Measurements from ENCODE around the gene TMEM218. TPM values are rescaled to one million over a fixed set of nuclear protein-coding genes. Genes with fewer than 3 reads are reported as not detected.

TMEM218 gene
- total and polyA plus RNA-seq, 2 experiments from 2014 or later, result 30.1 to 44.9 TPM

- Histone ChIP-seq H4K20me1 (ENCODE audit: insufficient read depth) (no peaks in the 10 kb centered on the region), H3K36me3 (ENCODE audit: low read depth) (no peaks in the 10 kb centered on the region), H3K4me3 (no peak overlapping the region), H3K9me3 (ENCODE audit: low read depth) (no peaks in the 10 kb centered on the region), H3K79me2 (ENCODE audit: insufficient read depth) (no peaks in the 10 kb centered on the region), H3K27ac (no peak overlapping the region), H3F3A (ENCODE audit: insufficient read depth) (no peaks in the 10 kb centered on the region), H3K9me2 (ENCODE audit: insufficient read depth) (no peaks in the 10 kb centered on the region), H3K9ac (no peak overlapping the region), H3K4me2 (ENCODE audit: unreplicated experiment) (no peak overlapping the region), H2AFZ (0 out of 2 replicates have a peak overlapping the region, but pooled peaks have one; percentile 38), H3K4me1 (ENCODE audit: insufficient read depth) (no peaks in the 10 kb centered on the region), H3K27me3 (replicated peaks; ENCODE audit: insufficient read depth) (no peaks in the 10 kb centered on the region; the same call in 1 of the 2 replicates)
- TF ChIP-seq EZH2 (IDR thresholded peaks at IDR 0.05; ENCODE audit: insufficient read depth, poor library complexity, severe bottlenecking), result no peak
- TF ChIP-seq EZH2phosphoT487 (IDR thresholded peaks at IDR 0.05; ENCODE audit: insufficient read depth, low read depth), result no peak
- DNase-seq, result peak; percentile 51
- WGBS, 2 experiments (ENCODE audit: low coverage in 1 of 2, low lambda C conversion rate in 2 of 2, missing lambda C conversion rate in 2 of 2), result 34 to 36% methylated on average over 18 of the region's 18 CpGs
- in situ Hi-C loops (cut with MboI), result loop anchor here (10.0 kb wide), 1 partner anchor 167 kb away; no protein-coding TSS in a partner anchor
Observed at GRCh38 chr11:125141686-125142535, 30.5 kb upstream of the TMEM218 start.

DNA sequence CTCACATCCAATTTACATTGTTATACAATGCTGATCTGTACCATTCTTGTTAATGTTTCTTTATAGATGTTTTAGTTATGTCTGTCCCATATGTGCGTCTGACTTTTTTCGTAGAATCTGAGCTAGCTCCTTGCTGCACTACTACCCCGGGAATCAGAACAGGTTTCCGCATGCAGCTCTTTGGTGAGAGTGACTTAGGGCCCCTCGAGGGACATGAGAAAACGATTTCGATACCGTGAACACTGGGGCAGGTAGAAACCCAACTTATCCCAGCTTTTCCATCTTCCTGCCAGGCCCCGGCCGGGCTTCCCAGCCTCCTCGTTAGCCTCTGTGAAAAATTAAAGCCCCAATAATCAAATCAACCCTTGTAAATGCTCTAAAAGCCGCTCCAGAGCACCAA is 29.8 kb upstream of the TMEM218 start:
- peaks cover under 1% of the 10 kb centered on the region; the same call in 1 of the 2 replicates for H3K27me3 ChIP-seq (replicated peaks; ENCODE audit: insufficient read depth)
- in situ Hi-C loops (cut with MboI), result loop anchor here (10.0 kb wide), 1 partner anchor 166 kb away; no protein-coding TSS in a partner anchor
- H4K20me1 ChIP-seq (ENCODE audit: insufficient read depth), result no peaks in the 10 kb centered on the region
- no peaks in the 10 kb centered on the region for H3K9me2 ChIP-seq (ENCODE audit: insufficient read depth)
- H3K9ac ChIP-seq, result no peak overlapping the region
- WGBS, 2 experiments (ENCODE audit: low coverage in 1 of 2, low lambda C conversion rate in 2 of 2, missing lambda C conversion rate in 2 of 2), result 63 to 71% methylated on average over 12 of the region's 12 CpGs
- H3K4me1 ChIP-seq (ENCODE audit: insufficient read depth), result no peaks in the 10 kb centered on the region
- no peak overlapping the region for H3K4me2 ChIP-seq (ENCODE audit: unreplicated experiment)
- H3K79me2 ChIP-seq (ENCODE audit: insufficient read depth), result no peaks in the 10 kb centered on the region
- no peaks in the 10 kb centered on the region for H3F3A ChIP-seq (ENCODE audit: insufficient read depth)
- no peak overlapping the region for H2AFZ ChIP-seq
- H3K4me3 ChIP-seq, result no peak overlapping the region
- no peaks in the 10 kb centered on the region for H3K36me3 ChIP-seq (ENCODE audit: low read depth)
- DNase-seq, result no peak
- TF ChIP-seq EZH2phosphoT487 (IDR thresholded peaks at IDR 0.05; ENCODE audit: insufficient read depth, low read depth), result no peak
- no peak for TF ChIP-seq EZH2 (IDR thresholded peaks at IDR 0.05; ENCODE audit: insufficient read depth, poor library complexity, severe bottlenecking)
- no peaks in the 10 kb centered on the region for H3K9me3 ChIP-seq (ENCODE audit: low read depth)
- H3K27ac ChIP-seq, result no peak overlapping the region

- Histone ChIP-seq H3K27ac (no peak overlapping the region), H4K20me1 (ENCODE audit: insufficient read depth) (no peaks in the 10 kb centered on the region), H3F3A (ENCODE audit: insufficient read depth) (no peaks in the 10 kb centered on the region), H3K4me1 (ENCODE audit: insufficient read depth) (no peaks in the 10 kb centered on the region), H3K4me2 (ENCODE audit: unreplicated experiment) (no peak overlapping the region), H3K27me3 (replicated peaks; ENCODE audit: insufficient read depth) (peaks cover 10% of the 10 kb centered on the region; the same call in 1 of the 2 replicates), H3K36me3 (ENCODE audit: low read depth) (no peaks in the 10 kb centered on the region), H3K9me2 (ENCODE audit: insufficient read depth) (no peaks in the 10 kb centered on the region), H3K79me2 (ENCODE audit: insufficient read depth) (no peaks in the 10 kb centered on the region), H2AFZ (no peak overlapping the region), H3K9ac (no peak overlapping the region), H3K4me3 (no peak overlapping the region), H3K9me3 (ENCODE audit: low read depth) (no peaks in the 10 kb centered on the region)
- DNase-seq, result no peak
- no peak for TF ChIP-seq EZH2phosphoT487 (IDR thresholded peaks at IDR 0.05; ENCODE audit: insufficient read depth, low read depth)
- TF ChIP-seq EZH2 (IDR thresholded peaks at IDR 0.05; ENCODE audit: insufficient read depth, poor library complexity, severe bottlenecking), result no peak
- in situ Hi-C loops (cut with MboI), result loop anchor here (10.0 kb wide), 1 partner anchor 165 kb away; no protein-coding TSS in a partner anchor
- 28 to 33% methylated on average over 6 to 8 of the region's 8 CpGs for WGBS, 2 experiments (ENCODE audit: low coverage in 1 of 2, low lambda C conversion rate in 2 of 2, missing lambda C conversion rate in 2 of 2)
Observed at GRCh38 chr11:125140233-125140632, 28.8 kb upstream of the TMEM218 start.

- Histone ChIP-seq H3K9me3 (ENCODE audit: low read depth) (no peaks in the 10 kb centered on the region), H3K36me3 (ENCODE audit: low read depth) (no peaks in the 10 kb centered on the region), H3K9ac (no peak overlapping the region), H3F3A (ENCODE audit: insufficient read depth) (no peaks in the 10 kb centered on the region), H3K4me1 (ENCODE audit: insufficient read depth) (no peaks in the 10 kb centered on the region), H3K4me3 (no peak overlapping the region), H3K4me2 (ENCODE audit: unreplicated experiment) (no peak overlapping the region), H2AFZ (no peak overlapping the region), H4K20me1 (ENCODE audit: insufficient read depth) (no peaks in the 10 kb centered on the region), H3K27ac (no peak overlapping the region), H3K79me2 (ENCODE audit: insufficient read depth) (no peaks in the 10 kb centered on the region), H3K9me2 (ENCODE audit: insufficient read depth) (no peaks in the 10 kb centered on the region), H3K27me3 (replicated peaks; ENCODE audit: insufficient read depth) (peaks cover 11% of the 10 kb centered on the region; the same call in 1 of the 2 replicates)
- WGBS, 2 experiments (ENCODE audit: low coverage in 1 of 2, low lambda C conversion rate in 2 of 2, missing lambda C conversion rate in 2 of 2), result 40 to 56% methylated on average over 3 of the region's 3 CpGs
- in situ Hi-C loops (cut with MboI), result loop anchor here (10.0 kb wide), 1 partner anchor 165 kb away; no protein-coding TSS in a partner anchor
- TF ChIP-seq EZH2 (IDR thresholded peaks at IDR 0.05; ENCODE audit: insufficient read depth, poor library complexity, severe bottlenecking) (no peak), EZH2phosphoT487 (IDR thresholded peaks at IDR 0.05; ENCODE audit: insufficient read depth, low read depth) (no peak)
- DNase-seq, result no peak
Observed at GRCh38 chr11:125139778-125140177, 28.4 kb upstream of the TMEM218 start.

Data from GM23248 (cell line).